ENCODE data around the gene ANKRD13D.

- TF ChIP-seq CTCF (IDR thresholded peaks at IDR 0.05) (no peak), POLR2A (IDR thresholded peaks at IDR 0.05) (no peak), EP300 (IDR thresholded peaks at IDR 0.05) (no peak)
Measured at GRCh38 chr11:67288198-67288451, 978 bp upstream of the ANKRD13D start.
